Liver (tissue), 3 donors: Measurements from ENCODE around the gene JTB.

Experiments
- ATF3 ChIP-seq: IDR thresholded peaks from 2 replicates; pipeline ENCODE4 v1.6.1; 2016; ENCODE audit warnings: antibody characterized with exemption
- CTCF ChIP-seq: fragments of 150-350 bp; IDR thresholded peaks from 2 replicates; pipeline ENCODE4 v1.5.1; 2017; ENCODE audit warnings: improper control_type of control experiment, low read depth, low read length; ENCODE audit not compliant: missing input control
- RAD21 ChIP-seq, 2 donors: IDR thresholded peaks; 2 replicates each; pipeline ENCODE4 v1.6.1; 2016; ENCODE audit warnings: antibody characterized with exemption in 2 of 2, mild to moderate bottlenecking in 2 of 2
- RXRA ChIP-seq, 2 donors: IDR thresholded peaks; 2 replicates each; pipeline ENCODE4 v1.6.1; 2017 to 2018; ENCODE audit warnings: antibody characterized with exemption in 2 of 2, mild to moderate bottlenecking in 1 of 2
- donor health status: healthy.
- donor health status: healthy.

- TF ChIP-seq ATF3 (no peak), RAD21 (IDR thresholded peaks at IDR 0.05) (no peak), CTCF (no peak), RXRA (IDR thresholded peaks at IDR 0.05) (peak; percentile 76 to 81)
These were observed 34.5 kb downstream of the JTB start for GRCh38 chr1:153942766-153943549.
